Keratinocyte (primary cell): ENCODE data around the gene ACP7. TPM values are rescaled to one million over a fixed set of nuclear protein-coding genes. Genes with fewer than 3 reads are reported as not detected.

Experiments
- DNase-seq: peaks from one replicate; pipeline ENCODE4 v3.0.0-alpha.2; 2011; ENCODE audit warnings: low read depth, missing footprints, low spot score
- FAIRE-seq: peaks from 2 replicates; lab custom pipeline; 2011; peaks lifted over from hg19 to GRCh38; lab: Jason Lieb, UNC
- H2AFZ ChIP-seq: 2 replicates; pipeline ENCODE4 v1.6.0; 2012; ENCODE audit warnings: low read length, control low read depth, inconsistent platforms; ENCODE audit not compliant: control insufficient read depth
- H3K27ac ChIP-seq: 2 replicates; pipeline ENCODE4 v1.5.1; 2011; ENCODE audit warnings: low read length; ENCODE audit not compliant: control insufficient read depth, insufficient read depth
- H3K27me3 ChIP-seq: 3 replicates; pipeline ENCODE4 v1.6.0; 2011; ENCODE audit warnings: low read length; ENCODE audit not compliant: control insufficient read depth, insufficient read depth; ENCODE audit errors: extremely low read depth
- H3K36me3 ChIP-seq, 2 experiments: 2 replicates in 1 of 2; 3 replicates in 1 of 2; pipeline ENCODE4 v1.5.1; 2011; ENCODE audit warnings: low read length in 2 of 2, mild to moderate bottlenecking in 1 of 2; ENCODE audit not compliant: control insufficient read depth in 2 of 2, insufficient read depth in 2 of 2; ENCODE audit errors: extremely low read depth in 1 of 2
- H3K4me1 ChIP-seq: 3 replicates; pipeline ENCODE4 v1.5.1; 2011; ENCODE audit warnings: low read length; ENCODE audit not compliant: control insufficient read depth, insufficient read depth; ENCODE audit errors: extremely low read depth
- H3K4me2 ChIP-seq: 3 replicates; pipeline ENCODE4 v1.6.0; 2011; ENCODE audit warnings: low read depth, low read length; ENCODE audit not compliant: control insufficient read depth, insufficient read depth; ENCODE audit errors: extremely low read depth
- H3K4me3 ChIP-seq, 3 experiments: fragments of 200-600 bp in 1 of 3; sonication (generic) in 1 of 3; 2 replicates in 2 of 3; 3 replicates in 1 of 3; pipeline ENCODE4 v1.5.1; 2011 to 2016; ENCODE audit warnings: low read length in 3 of 3, mild to moderate bottlenecking in 3 of 3, control low read depth in 2 of 3, inconsistent platforms in 1 of 3, low read depth in 1 of 3, mixed read lengths in 1 of 3, mixed run types in 1 of 3, moderate library complexity in 1 of 3; ENCODE audit not compliant: control insufficient read depth in 2 of 3, insufficient read depth in 2 of 3; ENCODE audit errors: extremely low read depth in 1 of 3
- H3K79me2 ChIP-seq: 2 replicates; pipeline ENCODE4 v1.6.0; 2012; ENCODE audit warnings: low read length; ENCODE audit not compliant: control insufficient read depth, insufficient read depth
- H3K9ac ChIP-seq: 3 replicates; pipeline ENCODE4 v1.6.0; 2011; ENCODE audit warnings: low read length; ENCODE audit not compliant: control insufficient read depth, insufficient read depth; ENCODE audit errors: extremely low read depth
- H3K9me1 ChIP-seq: 3 replicates; pipeline ENCODE4 v1.6.0; 2011; ENCODE audit warnings: low read length; ENCODE audit not compliant: control insufficient read depth, insufficient read depth; ENCODE audit errors: extremely low read depth
- H3K9me3 ChIP-seq: 2 replicates; pipeline ENCODE4 v1.5.1; 2012; ENCODE audit warnings: low read depth, low read length; ENCODE audit not compliant: control insufficient read depth
- H4K20me1 ChIP-seq: 3 replicates; pipeline ENCODE4 v1.6.0; 2011; ENCODE audit warnings: low read length; ENCODE audit not compliant: control insufficient read depth, insufficient read depth; ENCODE audit errors: extremely low read depth
- CTCF ChIP-seq, 3 experiments: IDR thresholded peaks in 1 of 3; conservative IDR thresholded peaks in 1 of 3; optimal IDR thresholded peaks in 1 of 3; 2 replicates in 2 of 3; 3 replicates in 1 of 3; pipeline versions ENCODE3 to v1.5.1; 2011; ENCODE audit warnings: low read length in 3 of 3, mild to moderate bottlenecking in 3 of 3, moderate library complexity in 2 of 3, control low read depth in 1 of 3, inconsistent platforms in 1 of 3; ENCODE audit not compliant: insufficient read depth in 2 of 3; ENCODE audit errors: extremely low read depth in 1 of 3
- EZH2 ChIP-seq: IDR thresholded peaks from one replicate; pipeline ENCODE4 v1.6.1; 2012; ENCODE audit warnings: inconsistent platforms, mild to moderate bottlenecking, low read length, moderate library complexity
- dilution Hi-C: fragments of 300-500 bp; cut with MboI; formaldehyde crosslinking; loops from one replicate; pipeline ENCODE4 v1.7.0; 2020; ENCODE audit warnings: low sequenced_read_pairs; ENCODE audit not compliant: extremely low pct_ligation_motif_present
- polyA plus RNA-seq, 5 experiments: library from polyadenylated mRNA; depleted of rRNA in 3 of 5; stranded (reverse) in 3 of 5; stranded (forward) in 1 of 5; unstranded in 1 of 5; fragments of >200 nt; gene quantifications; 1 replicate in 1 of 5; 2 replicates in 3 of 5; 3 replicates in 1 of 5; pipeline versions ENCODE4 v1.2.1 to v1.2.3, GENCODE V29; 2011 to 2012; ENCODE audit warnings: missing spikeins in 2 of 5, low read depth in 1 of 5, low replicate concordance in 1 of 5

Gene ACP7
- polyA plus RNA-seq, 1 donor (not counting 4 experiments of a cell fraction or from before 2014, with no cell fraction given), result 0.09 TPM

GRCh38 chr19:39104186-39104596, 20.0 kb downstream of the ACP7 start:
- TF ChIP-seq EZH2 (no peak), CTCF (optimal IDR thresholded peaks at IDR 0.05 in 1 of 3, IDR thresholded peaks at IDR 0.05 in 1 of 3, conservative IDR thresholded peaks at IDR 0.05 in 1 of 3; ENCODE audit: extremely low read depth in 1 of 3, insufficient read depth in 2 of 3, low read length in 3 of 3) (no peak)
- no peak for FAIRE-seq
- H2AFZ ChIP-seq, result no peak overlapping the region
- H3K4me1 ChIP-seq, result no peaks in the 10 kb centered on the region
- H4K20me1 ChIP-seq, result no peaks in the 10 kb centered on the region
- no peak overlapping the region for H3K4me2 ChIP-seq
- H3K27me3 ChIP-seq, result no peaks in the 10 kb centered on the region
- H3K79me2 ChIP-seq, result no peaks in the 10 kb centered on the region
- H3K9me3 ChIP-seq, result no peaks in the 10 kb centered on the region
- H3K27ac ChIP-seq, result no peak overlapping the region
- dilution Hi-C loops, result no loop called here
- H3K9ac ChIP-seq, result no peak overlapping the region
- H3K9me1 ChIP-seq, result no peaks in the 10 kb centered on the region
- H3K36me3 ChIP-seq, result no peaks in the 10 kb centered on the region
- no peak overlapping the region for H3K4me3 ChIP-seq
- no peak for DNase-seq

GRCh38 chr19:39106194-39106593, 22.0 kb downstream of the ACP7 start:
- no peaks in the 10 kb centered on the region for H3K36me3 ChIP-seq
- TF ChIP-seq CTCF (optimal IDR thresholded peaks at IDR 0.05 in 1 of 3, IDR thresholded peaks at IDR 0.05 in 1 of 3, conservative IDR thresholded peaks at IDR 0.05 in 1 of 3; ENCODE audit: extremely low read depth in 1 of 3, insufficient read depth in 2 of 3, low read length in 3 of 3), result no peak
- TF ChIP-seq EZH2, result no peak
- no peak overlapping the region for H3K4me2 ChIP-seq
- H3K9me1 ChIP-seq, result no peaks in the 10 kb centered on the region
- H3K9ac ChIP-seq, result no peak overlapping the region
- no peak for FAIRE-seq
- H3K4me3 ChIP-seq, result no peak overlapping the region
- H2AFZ ChIP-seq, result no peak overlapping the region
- peaks cover 3% of the 10 kb centered on the region for H3K4me1 ChIP-seq
- no peaks in the 10 kb centered on the region for H3K79me2 ChIP-seq
- H4K20me1 ChIP-seq, result no peaks in the 10 kb centered on the region
- H3K27ac ChIP-seq, result no peak overlapping the region
- H3K27me3 ChIP-seq, result no peaks in the 10 kb centered on the region
- dilution Hi-C loops, result no loop called here
- DNase-seq, result no peak
- H3K9me3 ChIP-seq, result no peaks in the 10 kb centered on the region
